Measurements from ENCODE around the gene FAH.

GRCh38 chr15:80172401-80172800 is 19.6 kb downstream of the FAH start:
- TF ChIP-seq ZNF24 (IDR thresholded peaks at IDR 0.05), result no peak
- TF ChIP-seq TAF1 (IDR thresholded peaks at IDR 0.05; ENCODE audit: borderline replicate concordance, low read depth, low read length), result no peak
- TF ChIP-seq CTCF (IDR thresholded peaks at IDR 0.05 in 2 of 3, conservative IDR thresholded peaks at IDR 0.05 in 1 of 3; ENCODE audit: control insufficient read depth in 2 of 3, extremely low read depth in 1 of 3, insufficient read depth in 1 of 3, low read depth in 3 of 3, low read length in 3 of 3), result no peak
- no peak for TF ChIP-seq ZNF592 (IDR thresholded peaks at IDR 0.05)
- TF ChIP-seq NR2C1 (IDR thresholded peaks at IDR 0.05), result no peak
- TF ChIP-seq POLR2AphosphoS5 (IDR thresholded peaks at IDR 0.05; ENCODE audit: low read length), result no peak
- TF ChIP-seq ZSCAN29 (IDR thresholded peaks at IDR 0.05), result no peak
- no peak for TF ChIP-seq SIN3A (IDR thresholded peaks at IDR 0.05; ENCODE audit: low read depth, low read length)
- no peak for TF ChIP-seq EP300 (IDR thresholded peaks at IDR 0.05; ENCODE audit: borderline replicate concordance in 1 of 2, control insufficient read depth in 1 of 2, low read depth in 2 of 2, low read length in 2 of 2)
- no peak for TF ChIP-seq CHD2 (IDR thresholded peaks at IDR 0.05; ENCODE audit: borderline replicate concordance, low read depth, low read length)
- no peak for TF ChIP-seq E2F8 (IDR thresholded peaks at IDR 0.05; ENCODE audit: low read depth, partially characterized antibody)
